ENCODE measurements around the gene FBRS.
"Not testable (repeated sequence)": the region's sequence is repeated elsewhere in the genome, so short reads cannot be mapped to it uniquely, and the experiment has no call there.

FBRS gene

GRCh38 chr16:30700491-30700890, 42.3 kb downstream of the FBRS start:
- DNase-seq, result no peak

DNA sequence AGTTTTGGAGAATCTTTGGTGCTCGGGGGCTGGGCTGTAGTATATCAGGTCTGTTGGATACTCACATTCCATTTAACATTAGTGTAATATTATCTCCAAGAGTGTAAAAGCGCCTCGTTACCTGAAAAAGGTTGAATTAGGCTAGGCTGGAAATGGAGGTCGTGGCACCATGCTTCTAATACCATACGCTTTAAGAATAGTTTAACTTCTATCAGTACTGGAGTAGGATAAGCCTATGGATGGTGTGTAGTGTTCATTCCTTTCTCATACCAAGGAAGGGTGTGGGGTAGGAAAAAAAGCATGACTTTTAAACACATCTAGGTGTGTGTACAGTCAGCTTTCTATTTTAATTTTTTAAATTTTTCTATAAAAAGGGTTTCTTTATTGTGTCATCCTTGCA, 42.7 kb downstream of the FBRS start:
- no peak for DNase-seq

DNA sequence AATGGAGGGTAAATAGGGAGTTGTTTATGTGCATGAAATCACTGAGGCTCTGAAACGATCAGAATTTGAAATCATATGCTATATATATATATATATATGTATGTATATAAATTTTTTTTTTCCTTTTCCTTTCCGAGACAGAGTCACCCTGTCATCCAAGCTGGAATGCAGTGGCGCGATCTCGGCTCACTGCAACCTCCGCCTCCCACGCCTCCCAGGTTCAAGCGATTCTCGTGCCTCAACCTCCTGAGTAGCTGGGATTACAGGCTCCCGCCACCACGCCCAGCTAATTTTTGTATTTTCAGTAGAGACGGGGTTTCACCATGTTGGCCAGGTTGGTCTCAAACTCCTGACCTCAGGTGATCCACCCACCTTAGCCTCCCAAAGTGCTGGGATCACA, 44.8 kb downstream of the FBRS start:
- DNase-seq, result not testable (repeated sequence)

DNA sequence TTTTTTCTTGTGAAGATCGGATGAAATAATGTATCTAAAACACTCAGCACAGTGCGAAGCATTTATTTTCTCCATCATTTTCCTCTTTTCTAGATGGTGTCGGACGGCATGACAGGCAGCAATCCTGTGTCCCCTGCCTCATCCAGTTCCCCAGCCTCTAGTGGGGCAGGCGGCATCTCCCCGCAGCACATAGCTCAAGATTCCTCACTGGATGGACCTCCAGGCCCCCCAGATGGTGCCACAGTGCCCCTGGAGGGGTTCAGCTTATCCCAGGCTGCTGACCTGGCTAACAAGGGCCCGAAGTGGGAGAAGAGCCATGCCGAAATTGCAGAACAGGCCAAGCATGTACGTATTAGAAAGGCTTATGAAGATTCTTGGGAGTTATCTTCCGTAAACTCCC, 45.7 kb downstream of the FBRS start:
- no peak for DNase-seq

- DNase-seq, result no peak
Observed at GRCh38 chr16:30706046-30706445, 47.8 kb downstream of the FBRS start.

- no peak for DNase-seq
Observed at GRCh38 chr16:30710971-30711370, 52.7 kb downstream of the FBRS start.

GRCh38 chr16:30711712-30712111, 53.5 kb downstream of the FBRS start:
- no peak for DNase-seq

DNA sequence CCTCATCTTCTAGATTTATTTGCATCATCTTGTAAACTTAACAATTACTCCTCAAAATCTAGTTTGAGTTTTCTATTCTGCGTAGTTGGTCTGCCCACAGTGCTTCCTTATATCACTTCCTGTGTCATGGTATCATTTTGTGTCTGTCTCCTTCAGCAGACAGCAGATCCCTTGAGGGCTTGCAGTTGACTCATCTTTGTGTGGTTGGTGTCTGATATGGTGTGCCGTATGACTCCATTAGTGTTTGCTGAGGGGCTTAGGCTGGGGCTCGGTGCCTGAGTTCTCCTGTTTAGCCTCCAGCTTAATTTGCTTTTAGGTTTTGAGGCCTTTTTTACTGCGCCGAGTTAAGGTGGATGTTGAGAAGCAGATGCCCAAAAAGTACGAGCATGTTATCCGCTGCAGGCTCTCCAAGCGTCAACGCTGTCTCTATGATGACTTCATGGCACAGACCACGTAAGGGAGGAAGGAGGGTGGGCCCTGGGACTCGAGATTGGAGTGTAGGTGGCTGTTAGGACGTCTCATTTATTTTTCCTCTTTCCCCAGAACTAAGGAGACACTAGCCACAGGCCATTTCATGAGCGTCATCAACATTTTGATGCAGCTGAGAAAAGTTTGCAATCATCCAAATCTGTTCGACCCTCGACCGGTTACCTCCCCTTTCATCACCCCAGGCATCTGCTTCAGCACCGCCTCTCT, 57.7 kb downstream of the FBRS start:
- DNase-seq, result peak; percentile 57

GRCh38 chr16:30720086-30720485, 61.9 kb downstream of the FBRS start:
- DNase-seq, result no peak
